GM18951 (cell line): Measurements from ENCODE around the gene OSBPL1A.

ENCODE experiments used
- POLR2A ChIP-seq: IDR thresholded peaks from 4 replicates; pipeline ENCODE4 v1.6.1; 2011; ENCODE audit warnings: mild to moderate bottlenecking; ENCODE audit not compliant: insufficient read length, insufficient read depth; ENCODE audit errors: extremely low read depth
- in situ Hi-C: fragments of 300-500 bp; cut with MboI; formaldehyde crosslinking; loops from one replicate; pipeline ENCODE4 v1.12.0; 2022; ENCODE audit warnings: low sequenced_read_pairs, mixed read lengths, inconsistent platforms; ENCODE audit not compliant: unreplicated experiment

Gene OSBPL1A

DNA sequence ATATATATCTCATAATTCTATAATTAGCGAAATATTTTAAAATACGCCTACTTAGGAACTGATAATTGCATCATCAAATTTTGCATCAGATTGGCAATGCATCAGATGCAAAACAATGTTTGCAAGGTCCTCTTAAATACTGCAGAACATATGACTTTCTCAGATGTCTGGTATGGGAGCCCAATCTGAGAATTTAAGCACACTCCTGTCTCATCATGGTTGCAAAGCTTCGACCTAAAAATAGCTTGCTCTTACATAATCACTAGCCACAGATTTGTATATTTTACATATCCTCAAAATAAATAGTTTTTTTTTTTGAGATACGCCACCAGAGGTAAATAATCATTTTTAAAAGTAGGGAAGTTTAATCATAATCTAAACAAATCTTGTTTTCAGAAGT is 135.5 kb downstream of the OSBPL1A start:
- in situ Hi-C loops: no loop called here
- no peak for TF ChIP-seq POLR2A

DNA sequence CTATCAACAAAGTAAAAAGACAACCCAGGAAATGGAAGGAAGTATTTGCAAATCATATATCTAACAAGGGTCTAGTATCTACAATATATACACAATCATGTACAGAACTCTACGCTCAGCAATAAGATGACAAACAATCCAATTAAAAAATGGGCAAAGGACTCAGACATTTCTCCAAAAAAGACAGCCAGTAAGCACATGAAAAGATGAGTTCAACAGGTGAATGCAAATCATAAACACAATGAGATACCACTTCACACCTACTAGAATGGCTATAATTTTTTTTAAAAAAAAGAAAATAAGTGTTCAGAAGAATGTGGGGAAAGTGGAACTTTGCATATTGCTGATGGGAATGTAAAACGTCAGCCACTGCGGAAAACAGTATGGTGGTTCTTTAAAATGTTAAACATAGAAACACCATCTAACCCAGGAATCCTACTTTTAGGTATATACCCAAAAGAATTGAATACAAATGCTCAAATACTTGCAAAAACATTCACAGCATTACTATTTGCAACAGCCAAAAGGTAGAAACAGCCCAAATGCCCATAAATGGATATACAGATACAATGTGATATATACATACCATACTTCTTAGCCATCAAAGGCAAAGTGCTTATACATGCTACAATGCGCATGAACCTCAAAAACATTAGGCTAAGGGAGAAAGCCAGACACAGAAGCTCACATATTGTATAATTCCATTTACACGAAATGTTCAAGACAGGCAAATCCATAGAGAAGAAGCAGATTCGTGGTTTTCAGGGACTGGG is 137.6 kb downstream of the OSBPL1A start:
- no peak for TF ChIP-seq POLR2A
- in situ Hi-C loops: no loop called here

DNA sequence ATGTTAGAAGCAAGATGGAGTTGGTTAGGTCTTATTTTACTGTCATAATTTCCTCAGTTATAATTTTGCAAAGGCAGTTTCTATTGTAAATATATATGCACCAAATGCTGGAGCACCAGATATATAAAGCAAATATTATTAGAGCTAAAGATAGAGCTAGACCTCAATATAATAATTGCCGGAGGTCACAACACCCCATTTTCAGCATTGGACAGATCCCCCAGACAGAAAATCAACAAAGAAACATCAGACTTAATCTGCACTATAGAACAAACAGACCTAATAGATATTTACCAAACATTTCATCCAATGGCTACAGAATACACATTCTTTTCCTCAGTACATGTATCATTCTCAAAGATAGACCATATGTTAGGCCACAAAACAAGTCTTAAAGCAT is 143.6 kb downstream of the OSBPL1A start:
- TF ChIP-seq POLR2A: no peak
- in situ Hi-C loops: no loop called here

DNA sequence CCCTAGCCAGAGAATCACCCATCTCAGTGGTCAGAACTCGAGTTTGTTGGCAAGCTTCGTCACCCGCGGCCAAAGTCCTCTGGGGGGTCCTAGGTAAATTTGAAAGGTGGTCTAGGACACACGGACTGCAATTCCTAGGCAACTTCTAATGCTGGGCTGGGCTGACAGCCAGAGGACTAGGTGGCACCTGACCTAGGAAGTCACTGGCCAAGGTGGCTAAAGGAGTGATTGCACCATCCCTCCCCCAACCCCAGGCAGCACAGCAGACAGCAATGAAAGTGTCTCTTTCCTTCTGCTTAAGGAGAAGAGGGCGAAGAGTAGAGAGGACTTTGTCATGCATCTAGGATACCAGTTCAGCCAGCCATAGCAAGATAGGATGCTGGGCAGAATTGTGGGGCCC is 147.9 kb downstream of the OSBPL1A start:
- no peak for TF ChIP-seq POLR2A
- in situ Hi-C loops: no loop called here

DNA sequence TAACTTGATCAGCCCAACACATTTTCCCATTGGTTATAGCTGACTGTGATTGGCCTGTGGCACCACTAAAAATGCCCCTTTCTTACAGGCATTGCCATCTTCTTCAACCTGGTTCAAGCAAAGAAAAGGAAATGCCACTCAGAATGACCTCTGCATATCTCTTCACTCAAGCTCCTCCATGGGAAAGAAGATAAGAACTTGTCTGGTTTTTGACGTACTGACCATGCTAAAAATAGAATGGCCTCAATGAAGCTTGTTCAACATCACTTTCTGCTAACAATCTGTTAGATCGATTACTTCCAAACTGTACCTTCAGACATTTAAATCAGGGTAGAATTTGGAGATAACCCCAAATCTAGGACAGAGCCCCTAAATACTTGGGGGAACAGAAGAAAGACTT is 149.3 kb downstream of the OSBPL1A start:
- in situ Hi-C loops: no loop called here
- TF ChIP-seq POLR2A: no peak

DNA sequence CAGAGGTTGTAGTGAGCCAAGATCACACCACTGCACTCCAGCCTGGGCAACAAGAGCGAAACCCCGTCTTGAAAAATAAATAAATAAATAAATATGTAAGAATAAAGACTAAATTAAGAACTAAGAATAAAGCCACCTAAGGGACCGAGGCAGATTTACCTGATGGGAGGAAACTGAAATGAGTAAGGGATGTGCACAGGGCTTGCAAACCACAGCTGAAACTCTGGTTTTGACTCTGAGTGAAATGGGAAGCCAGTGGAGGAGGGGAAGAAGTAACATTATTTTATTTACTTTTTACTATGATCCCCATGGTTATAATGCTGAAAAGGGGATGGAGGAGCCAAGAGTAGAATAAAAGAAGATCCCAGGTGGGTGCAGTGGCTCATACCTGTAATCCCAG is 151.5 kb downstream of the OSBPL1A start:
- in situ Hi-C loops: no loop called here
- TF ChIP-seq POLR2A: no peak

DNA sequence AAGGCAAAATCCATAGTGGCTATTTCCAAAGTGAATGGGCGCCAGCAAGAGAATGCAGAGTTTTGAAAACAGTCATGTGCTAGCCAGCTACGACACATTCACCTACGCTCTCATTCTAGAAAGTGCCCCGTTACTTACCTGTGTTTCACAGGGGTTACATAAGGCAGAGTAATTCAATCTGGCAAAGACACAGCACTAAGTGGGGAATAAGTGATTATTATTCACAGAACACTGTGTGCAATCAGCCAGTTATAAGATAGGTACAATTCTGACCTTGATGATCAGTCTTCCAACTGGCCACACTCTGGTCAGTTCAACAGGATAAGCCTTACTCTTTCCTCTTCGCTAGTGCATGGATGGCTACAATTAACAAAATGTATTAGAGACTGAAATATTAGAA is 152.9 kb downstream of the OSBPL1A start:
- TF ChIP-seq POLR2A: no peak
- in situ Hi-C loops: no loop called here

DNA sequence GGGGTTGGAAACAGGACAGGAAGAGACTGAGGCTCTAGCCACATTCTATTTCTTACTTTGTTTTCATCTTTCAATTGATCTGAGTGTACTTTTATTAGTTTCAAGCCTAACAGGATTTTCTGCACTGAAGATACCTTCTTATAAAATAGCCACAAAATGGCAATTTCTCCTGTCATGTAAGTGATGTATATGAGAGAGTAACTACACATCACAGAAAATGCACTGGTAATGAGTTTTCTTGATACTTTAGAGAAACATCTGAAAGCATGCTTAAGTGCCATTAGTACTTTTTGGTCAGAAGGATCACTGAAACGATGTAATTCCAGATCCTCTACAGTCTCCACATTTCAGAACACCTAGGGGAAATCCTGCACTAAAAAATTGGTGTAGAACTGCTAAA is 153.9 kb downstream of the OSBPL1A start:
- in situ Hi-C loops: no loop called here
- TF ChIP-seq POLR2A: no peak

DNA sequence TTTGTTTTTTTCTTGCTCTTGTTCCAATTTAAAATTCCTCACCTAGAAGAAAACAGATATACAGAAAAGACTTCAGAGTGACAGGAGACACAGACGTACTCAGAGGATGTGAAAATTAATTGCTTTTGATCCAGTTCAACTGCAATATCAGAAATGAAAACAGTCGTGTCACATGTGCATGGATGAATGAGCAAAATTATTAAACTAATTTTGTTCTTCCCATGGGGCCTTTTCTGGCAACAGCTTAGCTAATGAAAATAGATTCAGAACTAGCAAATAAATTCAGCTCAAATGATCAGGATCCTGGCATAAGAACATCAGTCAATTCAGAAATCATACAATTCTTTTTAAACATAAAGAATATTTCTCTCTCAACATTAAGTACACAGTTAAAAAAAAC is 158.3 kb downstream of the OSBPL1A start:
- in situ Hi-C loops: no loop called here
- no peak for TF ChIP-seq POLR2A

DNA sequence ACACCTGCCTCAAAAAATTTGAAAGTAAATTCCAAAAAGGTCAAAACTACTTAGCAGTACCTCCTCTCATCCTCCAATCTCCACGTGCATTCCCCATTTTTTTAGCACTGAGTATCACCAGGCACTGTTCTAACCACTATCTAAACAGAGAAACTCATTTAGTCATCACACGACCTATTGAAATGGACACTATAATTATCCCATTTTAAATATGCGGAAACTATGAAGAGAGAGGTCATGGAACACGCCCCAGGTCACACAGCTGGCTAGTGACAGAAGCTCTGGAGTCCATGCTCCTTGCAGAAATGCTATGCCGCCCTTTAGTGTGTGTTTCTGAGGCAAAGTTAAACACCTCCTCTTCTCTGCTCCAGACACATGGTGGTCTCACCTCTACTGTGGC is 159.2 kb downstream of the OSBPL1A start:
- in situ Hi-C loops: no loop called here
- no peak for TF ChIP-seq POLR2A

DNA sequence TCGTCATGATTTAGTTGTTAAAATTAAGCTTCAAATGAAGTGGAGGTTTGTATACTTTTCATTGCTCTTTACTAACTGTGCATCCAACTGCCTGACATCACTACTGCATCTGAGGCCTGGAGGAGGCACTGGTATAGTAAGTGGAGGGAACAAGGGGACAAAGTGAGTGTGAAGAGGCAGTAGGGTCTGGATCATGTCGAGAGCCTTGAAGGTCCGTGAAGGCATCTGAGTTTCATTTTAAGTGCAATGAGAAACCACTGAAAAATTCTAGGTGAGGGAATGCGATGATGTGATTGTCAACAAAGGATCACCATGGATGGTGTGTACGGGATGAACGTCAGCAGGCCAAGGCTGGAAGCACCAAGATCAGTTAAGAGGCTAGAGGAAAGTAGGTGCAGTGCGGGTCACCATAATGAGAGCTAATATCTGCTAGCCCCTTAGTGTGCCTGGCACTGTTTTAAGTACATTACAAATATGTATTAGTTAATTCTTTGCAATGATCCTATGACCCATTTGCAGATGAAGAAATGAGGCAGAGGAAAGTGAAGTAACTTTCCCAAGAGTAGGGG is 162.7 kb downstream of the OSBPL1A start:
- in situ Hi-C loops: no loop called here

DNA sequence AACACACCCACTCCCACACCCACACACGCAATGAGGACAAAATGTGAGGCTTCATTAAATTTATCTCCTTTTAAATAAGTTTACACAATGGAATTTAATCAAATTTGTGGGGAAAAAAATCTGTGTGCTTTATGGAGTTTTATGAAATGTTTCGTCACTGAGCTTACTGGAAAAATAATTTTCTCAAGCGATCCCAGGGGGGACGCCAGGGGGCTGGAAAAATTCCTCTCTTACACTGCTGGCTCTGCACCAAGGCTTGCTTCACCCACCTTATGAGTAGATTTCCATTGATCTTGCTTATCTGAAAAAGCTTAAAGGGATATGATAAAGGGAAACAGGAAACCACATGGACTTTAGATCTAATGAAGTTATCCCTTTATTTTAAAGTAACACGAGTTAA is 163.3 kb downstream of the OSBPL1A start:
- in situ Hi-C loops: no loop called here

More for the DNA sequence above, 162.7 kb downstream of the OSBPL1A start:
- no peak for TF ChIP-seq POLR2A

DNA sequence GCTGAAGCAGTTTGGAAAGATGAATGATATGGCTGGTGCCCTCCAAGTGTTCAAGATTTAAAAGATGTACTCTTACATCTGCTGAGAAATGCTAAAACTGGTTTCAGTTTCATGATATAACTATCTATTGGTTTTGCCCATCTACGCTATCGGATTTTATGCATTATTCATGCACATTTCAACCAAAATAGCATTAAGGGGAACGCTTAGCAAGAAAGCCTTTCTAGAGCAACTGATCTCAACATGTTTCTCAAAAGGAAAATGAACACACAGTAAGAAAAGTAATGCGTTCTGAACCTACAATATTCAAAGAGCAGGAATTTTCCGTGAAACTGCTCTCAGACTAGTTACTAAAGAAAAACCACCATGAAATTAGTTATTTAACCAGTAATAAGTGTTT is 164.8 kb downstream of the OSBPL1A start:
- TF ChIP-seq POLR2A: no peak
- in situ Hi-C loops: no loop called here

More for the DNA sequence above, 163.3 kb downstream of the OSBPL1A start:
- no peak for TF ChIP-seq POLR2A
